ENCODE results near the gene SLC38A3. TPM values are rescaled to one million over a fixed set of nuclear protein-coding genes. Genes with fewer than 3 reads are reported as not detected.
A peak's percentile ranks its signal among the peaks of the same experiment; 100 is the strongest.

SLC38A3 gene
- total RNA-seq = 0.07 TPM in 1 of 2 replicates, not detected in the other

- DNase-seq (ENCODE audit: low read depth, low spot score) = no peak
These were observed at the start of gene SLC38A3 for GRCh38 chr3:50204804-50205412. Gene SLC38A3 (plus strand): TSS chr3:50205271. CDS start chr3:50214200, 8,929 bp downstream.

GRCh38 chr3:50155491-50155878, 49.6 kb upstream of the SLC38A3 start:
- no peak for DNase-seq (ENCODE audit: low read depth, low spot score)

GRCh38 chr3:50155891-50156290, 49.2 kb upstream of the SLC38A3 start:
- no peak for DNase-seq (ENCODE audit: low read depth, low spot score)

GRCh38 chr3:50156549-50157493, 48.2 kb upstream of the SLC38A3 start:
- no peak for DNase-seq (ENCODE audit: low read depth, low spot score)

- DNase-seq (ENCODE audit: low read depth, low spot score) = no peak
These were observed 47.1 kb upstream of the SLC38A3 start for GRCh38 chr3:50157827-50158529.

- no peak for DNase-seq (ENCODE audit: low read depth, low spot score)
These were observed 46.4 kb upstream of the SLC38A3 start for GRCh38 chr3:50158530-50159146.

GRCh38 chr3:50160561-50160983, 44.5 kb upstream of the SLC38A3 start:
- DNase-seq (ENCODE audit: low read depth, low spot score) = no peak

- no peak for DNase-seq (ENCODE audit: low read depth, low spot score)
These were observed 43.8 kb upstream of the SLC38A3 start for GRCh38 chr3:50161320-50161719.

- no peak for DNase-seq (ENCODE audit: low read depth, low spot score)
These were observed 42.8 kb upstream of the SLC38A3 start for GRCh38 chr3:50162034-50162883.

GRCh38 chr3:50163572-50164455, 41.3 kb upstream of the SLC38A3 start:
- DNase-seq (ENCODE audit: low read depth, low spot score) = peak; percentile 49

- no peak for DNase-seq (ENCODE audit: low read depth, low spot score)
These were observed 40.6 kb upstream of the SLC38A3 start for GRCh38 chr3:50164481-50164880.

GRCh38 chr3:50164984-50165909, 39.8 kb upstream of the SLC38A3 start:
- DNase-seq (ENCODE audit: low read depth, low spot score) = no peak

- no peak for DNase-seq (ENCODE audit: low read depth, low spot score)
These were observed 39.0 kb upstream of the SLC38A3 start for GRCh38 chr3:50165910-50166538.

GRCh38 chr3:50166620-50167019, 38.5 kb upstream of the SLC38A3 start:
- DNase-seq (ENCODE audit: low read depth, low spot score) = no peak

- no peak for DNase-seq (ENCODE audit: low read depth, low spot score)
These were observed 37.8 kb upstream of the SLC38A3 start for GRCh38 chr3:50167069-50167840.

- DNase-seq (ENCODE audit: low read depth, low spot score) = no peak
These were observed 37.2 kb upstream of the SLC38A3 start for GRCh38 chr3:50167841-50168209.

GRCh38 chr3:50168388-50168787, 36.7 kb upstream of the SLC38A3 start:
- no peak for DNase-seq (ENCODE audit: low read depth, low spot score)
